GM13977 (cell line): ENCODE results near the gene DESI2.

ENCODE experiments used
- DNase-seq: peaks from one replicate; pipeline ENCODE4 v3.0.0; 2012; ENCODE audit warnings: low spot score
- in situ Hi-C: fragments of 300-500 bp; cut with MboI; formaldehyde crosslinking; loops from one replicate; pipeline ENCODE4 v1.12.0; 2022; ENCODE audit warnings: low sequenced_read_pairs, low pct_unique_long_range_greater_than_20kb, mixed read lengths, inconsistent platforms; ENCODE audit not compliant: unreplicated experiment
- TF ChIP-seq, protein P1 (sequence below): IDR thresholded peaks from 2 replicates; pipeline ENCODE4 v1.5.1; 2012; ENCODE audit warnings: mild to moderate bottlenecking, control low read depth; ENCODE audit not compliant: insufficient read depth; ENCODE audit errors: extremely low read depth, missing control alignments

The DESI2 gene

GRCh38 chr1:244751271-244751895, 98.5 kb downstream of the DESI2 start:
- no peak for DNase-seq
- TF ChIP-seq, protein P1, sequence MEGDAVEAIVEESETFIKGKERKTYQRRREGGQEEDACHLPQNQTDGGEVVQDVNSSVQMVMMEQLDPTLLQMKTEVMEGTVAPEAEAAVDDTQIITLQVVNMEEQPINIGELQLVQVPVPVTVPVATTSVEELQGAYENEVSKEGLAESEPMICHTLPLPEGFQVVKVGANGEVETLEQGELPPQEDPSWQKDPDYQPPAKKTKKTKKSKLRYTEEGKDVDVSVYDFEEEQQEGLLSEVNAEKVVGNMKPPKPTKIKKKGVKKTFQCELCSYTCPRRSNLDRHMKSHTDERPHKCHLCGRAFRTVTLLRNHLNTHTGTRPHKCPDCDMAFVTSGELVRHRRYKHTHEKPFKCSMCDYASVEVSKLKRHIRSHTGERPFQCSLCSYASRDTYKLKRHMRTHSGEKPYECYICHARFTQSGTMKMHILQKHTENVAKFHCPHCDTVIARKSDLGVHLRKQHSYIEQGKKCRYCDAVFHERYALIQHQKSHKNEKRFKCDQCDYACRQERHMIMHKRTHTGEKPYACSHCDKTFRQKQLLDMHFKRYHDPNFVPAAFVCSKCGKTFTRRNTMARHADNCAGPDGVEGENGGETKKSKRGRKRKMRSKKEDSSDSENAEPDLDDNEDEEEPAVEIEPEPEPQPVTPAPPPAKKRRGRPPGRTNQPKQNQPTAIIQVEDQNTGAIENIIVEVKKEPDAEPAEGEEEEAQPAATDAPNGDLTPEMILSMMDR: no peak
- in situ Hi-C loops: no loop called here

GRCh38 chr1:244755673-244756072, 102.7 kb downstream of the DESI2 start:
- in situ Hi-C loops: no loop called here
- TF ChIP-seq, protein P1: no peak
- DNase-seq: no peak

DNA sequence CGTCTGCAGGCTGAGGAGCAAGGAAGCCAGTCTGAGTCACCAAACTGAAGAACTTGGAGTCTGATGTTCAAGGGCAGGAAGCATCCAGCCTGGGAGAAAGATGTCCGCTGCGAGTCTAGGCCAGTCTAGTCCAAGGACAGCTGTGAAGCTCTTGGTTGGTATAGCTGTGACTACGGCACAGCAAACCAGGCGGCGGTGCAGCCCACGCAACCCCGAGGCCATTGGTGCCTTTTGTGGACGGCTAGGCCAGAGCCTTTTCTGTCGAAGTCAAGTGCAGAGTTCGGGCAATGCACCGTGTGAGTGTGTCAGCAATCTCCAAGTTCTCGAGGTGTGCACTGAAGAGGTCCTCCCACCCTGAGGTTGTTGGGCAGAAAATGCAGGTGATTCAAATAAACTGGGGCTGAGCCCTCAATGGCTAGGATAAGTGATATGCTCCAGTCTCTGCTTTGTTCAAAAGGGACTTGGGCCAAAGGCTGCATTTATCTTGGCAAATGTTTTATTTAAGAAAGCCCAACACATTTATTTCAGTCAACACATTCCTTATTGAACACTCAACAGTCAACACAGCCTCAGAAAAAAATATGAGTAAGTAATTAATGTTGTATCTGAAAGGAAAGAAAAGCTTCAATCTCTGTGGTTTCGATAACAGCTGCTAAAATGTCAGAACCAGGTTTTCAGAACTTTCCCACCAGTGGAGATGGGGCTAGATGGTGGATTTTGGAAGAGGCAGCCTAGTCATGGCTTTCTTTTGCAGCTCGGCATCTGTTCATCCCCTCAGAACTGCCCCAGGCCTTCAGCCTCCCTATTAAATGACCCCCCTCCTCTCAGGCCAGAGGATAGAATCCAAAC, 104.4 kb downstream of the DESI2 start:
- TF ChIP-seq, protein P1: no peak
- no peak for DNase-seq
- in situ Hi-C loops: no loop called here
